ENCODE results near the gene UBE3D.

Gene UBE3D

DNA sequence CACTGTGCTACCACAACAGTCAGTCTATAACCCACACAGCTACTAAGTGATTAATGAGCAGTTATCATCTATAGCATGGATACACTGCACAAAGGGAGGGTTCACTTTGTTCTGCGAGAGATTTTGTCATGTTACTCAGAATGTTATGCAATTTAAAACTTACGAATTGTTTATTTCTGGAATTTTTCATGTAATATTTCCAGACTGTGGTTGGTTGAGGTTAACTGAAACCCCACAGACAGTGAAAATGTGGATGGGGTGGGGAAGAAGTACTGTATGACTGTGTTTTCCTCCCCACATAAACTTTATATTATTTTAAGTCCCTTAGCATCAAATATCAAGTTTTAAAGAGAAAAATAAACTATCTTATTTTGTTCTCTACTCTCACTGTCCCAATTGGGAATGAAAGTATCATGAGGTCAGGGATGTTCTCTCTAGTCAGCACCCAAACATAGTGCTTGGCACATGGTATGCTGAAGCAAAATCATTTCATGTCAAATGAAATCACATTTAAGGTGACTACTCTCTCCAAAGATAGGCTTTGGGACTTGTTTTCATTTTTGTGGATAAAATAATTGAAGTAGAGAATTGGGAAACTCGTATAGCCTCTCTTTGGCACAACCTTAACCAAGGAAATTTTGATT is 27.2 kb upstream of the UBE3D start:
- Histone ChIP-seq H3K4me3 (replicated peaks; ENCODE audit: insufficient read depth, low read length) (no peak overlapping the region), H3K27ac (replicated peaks) (no peak overlapping the region), H3K27me3 (ENCODE audit: insufficient read depth, poor library complexity, severe bottlenecking) (no peaks in the 10 kb centered on the region)
- no peak for DNase-seq (ENCODE audit: low read depth in 1 of 2, low spot score in 1 of 2)
- TF ChIP-seq POLR2AphosphoS5 (IDR thresholded peaks at IDR 0.05; ENCODE audit: low read depth): no peak
- TF ChIP-seq GABPA (IDR thresholded peaks at IDR 0.05; ENCODE audit: low read depth): no peak

DNA sequence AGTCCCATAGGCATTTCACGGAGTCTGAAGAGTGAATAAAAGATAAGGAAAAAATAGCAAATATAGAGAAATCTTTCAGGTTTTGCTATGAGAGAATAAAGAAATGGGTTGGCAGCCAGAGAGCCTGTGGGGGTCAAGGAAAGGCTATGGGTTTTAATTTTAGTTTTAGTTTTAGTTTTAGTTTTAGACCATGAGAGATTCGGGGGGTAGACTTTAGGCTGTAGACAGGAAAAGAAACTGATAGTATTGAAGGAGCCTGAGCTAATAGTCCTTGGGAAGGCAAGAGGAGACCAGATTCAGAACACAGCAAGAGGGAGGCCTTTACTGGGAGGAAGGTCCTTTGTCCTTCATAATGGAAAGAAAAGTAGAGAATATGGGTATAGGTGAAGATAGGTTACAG is 21.1 kb upstream of the UBE3D start:
- DNase-seq (ENCODE audit: low read depth in 1 of 2, low spot score in 1 of 2): no peak
- H3K27ac ChIP-seq (replicated peaks): no peak overlapping the region
- H3K4me3 ChIP-seq (replicated peaks; ENCODE audit: insufficient read depth, low read length): no peak overlapping the region
- no peak for TF ChIP-seq POLR2AphosphoS5 (IDR thresholded peaks at IDR 0.05; ENCODE audit: low read depth)
- TF ChIP-seq CTCF (IDR thresholded peaks at IDR 0.05; ENCODE audit: insufficient read depth, low read length): no peak
- TF ChIP-seq GABPA (IDR thresholded peaks at IDR 0.05; ENCODE audit: low read depth): no peak
- no peak for TF ChIP-seq SPI1 (IDR thresholded peaks at IDR 0.05; ENCODE audit: borderline replicate concordance, low read depth)
- TF ChIP-seq, protein P1, sequence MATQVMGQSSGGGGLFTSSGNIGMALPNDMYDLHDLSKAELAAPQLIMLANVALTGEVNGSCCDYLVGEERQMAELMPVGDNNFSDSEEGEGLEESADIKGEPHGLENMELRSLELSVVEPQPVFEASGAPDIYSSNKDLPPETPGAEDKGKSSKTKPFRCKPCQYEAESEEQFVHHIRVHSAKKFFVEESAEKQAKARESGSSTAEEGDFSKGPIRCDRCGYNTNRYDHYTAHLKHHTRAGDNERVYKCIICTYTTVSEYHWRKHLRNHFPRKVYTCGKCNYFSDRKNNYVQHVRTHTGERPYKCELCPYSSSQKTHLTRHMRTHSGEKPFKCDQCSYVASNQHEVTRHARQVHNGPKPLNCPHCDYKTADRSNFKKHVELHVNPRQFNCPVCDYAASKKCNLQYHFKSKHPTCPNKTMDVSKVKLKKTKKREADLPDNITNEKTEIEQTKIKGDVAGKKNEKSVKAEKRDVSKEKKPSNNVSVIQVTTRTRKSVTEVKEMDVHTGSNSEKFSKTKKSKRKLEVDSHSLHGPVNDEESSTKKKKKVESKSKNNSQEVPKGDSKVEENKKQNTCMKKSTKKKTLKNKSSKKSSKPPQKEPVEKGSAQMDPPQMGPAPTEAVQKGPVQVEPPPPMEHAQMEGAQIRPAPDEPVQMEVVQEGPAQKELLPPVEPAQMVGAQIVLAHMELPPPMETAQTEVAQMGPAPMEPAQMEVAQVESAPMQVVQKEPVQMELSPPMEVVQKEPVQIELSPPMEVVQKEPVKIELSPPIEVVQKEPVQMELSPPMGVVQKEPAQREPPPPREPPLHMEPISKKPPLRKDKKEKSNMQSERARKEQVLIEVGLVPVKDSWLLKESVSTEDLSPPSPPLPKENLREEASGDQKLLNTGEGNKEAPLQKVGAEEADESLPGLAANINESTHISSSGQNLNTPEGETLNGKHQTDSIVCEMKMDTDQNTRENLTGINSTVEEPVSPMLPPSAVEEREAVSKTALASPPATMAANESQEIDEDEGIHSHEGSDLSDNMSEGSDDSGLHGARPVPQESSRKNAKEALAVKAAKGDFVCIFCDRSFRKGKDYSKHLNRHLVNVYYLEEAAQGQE (IDR thresholded peaks at IDR 0.05; ENCODE audit: insufficient replicate concordance, low read depth): no peak
- H3K27me3 ChIP-seq (ENCODE audit: insufficient read depth, poor library complexity, severe bottlenecking): no peaks in the 10 kb centered on the region

GRCh38 chr6:83083476-83083875 is 17.8 kb upstream of the UBE3D start:
- no peak for DNase-seq (ENCODE audit: low read depth in 1 of 2, low spot score in 1 of 2)
- TF ChIP-seq SPI1 (IDR thresholded peaks at IDR 0.05; ENCODE audit: borderline replicate concordance, low read depth): no peak
- no peak for TF ChIP-seq GABPA (IDR thresholded peaks at IDR 0.05; ENCODE audit: low read depth)
- TF ChIP-seq, protein P1 (IDR thresholded peaks at IDR 0.05; ENCODE audit: insufficient replicate concordance, low read depth): no peak
- TF ChIP-seq CTCF (IDR thresholded peaks at IDR 0.05; ENCODE audit: insufficient read depth, low read length): no peak

DNA sequence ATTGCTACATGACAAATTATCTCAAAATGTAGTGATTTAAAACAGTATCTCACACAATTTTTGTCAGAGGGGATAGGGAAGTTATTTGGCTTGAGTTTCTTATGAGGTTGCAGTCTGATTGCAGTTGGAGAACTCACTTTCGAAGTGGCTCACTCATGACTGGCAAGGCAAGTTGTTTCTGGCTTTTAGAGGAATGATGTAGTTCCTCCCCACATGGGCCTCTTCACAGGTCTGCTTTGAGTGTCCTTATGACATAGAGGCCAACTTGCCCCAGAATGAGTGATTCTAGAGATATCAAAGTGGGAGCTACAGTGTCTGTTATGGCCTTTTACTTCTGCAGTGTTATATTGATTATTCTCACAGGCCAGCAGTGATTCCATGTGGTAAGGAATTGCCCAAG is 8.0 kb upstream of the UBE3D start:
- no peak overlapping the region for H3K27ac ChIP-seq (replicated peaks)
- TF ChIP-seq, protein P1 (IDR thresholded peaks at IDR 0.05; ENCODE audit: insufficient replicate concordance, low read depth): no peak
- TF ChIP-seq GABPA (IDR thresholded peaks at IDR 0.05; ENCODE audit: low read depth): no peak
- TF ChIP-seq POLR2AphosphoS5 (IDR thresholded peaks at IDR 0.05; ENCODE audit: low read depth): no peak
- no peak for TF ChIP-seq CTCF (IDR thresholded peaks at IDR 0.05; ENCODE audit: insufficient read depth, low read length)
- no peak for TF ChIP-seq SPI1 (IDR thresholded peaks at IDR 0.05; ENCODE audit: borderline replicate concordance, low read depth)
- H3K27me3 ChIP-seq (ENCODE audit: insufficient read depth, poor library complexity, severe bottlenecking): no peaks in the 10 kb centered on the region
- no peak for DNase-seq (ENCODE audit: low read depth in 1 of 2, low spot score in 1 of 2)
- H3K4me3 ChIP-seq (replicated peaks; ENCODE audit: insufficient read depth, low read length): no peak overlapping the region

More at GRCh38 chr6:83083476-83083875, 17.8 kb upstream of the UBE3D start:
- H3K27me3 ChIP-seq (ENCODE audit: insufficient read depth, poor library complexity, severe bottlenecking): no peaks in the 10 kb centered on the region
- no peak overlapping the region for H3K4me3 ChIP-seq (replicated peaks; ENCODE audit: insufficient read depth, low read length)
- H3K27ac ChIP-seq (replicated peaks): no peak overlapping the region
